Fibroblast of pulmonary artery (primary cell): ENCODE results near the gene WDFY3.
"Not testable (repeated sequence)": the region's sequence is repeated elsewhere in the genome, so short reads cannot be mapped to it uniquely, and the experiment has no call there.

ENCODE experiments used
- DNase-seq: peaks from one replicate; pipeline ENCODE4 v3.0.0-alpha.2; 2010; ENCODE audit warnings: low read depth
- H3K4me3 ChIP-seq: replicated peaks from 2 replicates; pipeline ENCODE4 v1.5.1; 2011; ENCODE audit warnings: low read depth, mild to moderate bottlenecking, control low read depth, low read length, moderate library complexity
- CTCF ChIP-seq: IDR thresholded peaks from 2 replicates; pipeline ENCODE4 v1.5.1; 2011; ENCODE audit warnings: mild to moderate bottlenecking, control low read depth, low read length, inconsistent platforms; ENCODE audit errors: missing control alignments

The WDFY3 gene

GRCh38 chr4:84666439-84666838, 300.1 kb downstream of the WDFY3 start:
- no peak for DNase-seq
- H3K4me3 ChIP-seq = no peak overlapping the region
- TF ChIP-seq CTCF = no peak

- not testable (repeated sequence) for DNase-seq, H3K4me3 ChIP-seq
Observed at GRCh38 chr4:84664767-84665166, 301.7 kb downstream of the WDFY3 start.

DNA sequence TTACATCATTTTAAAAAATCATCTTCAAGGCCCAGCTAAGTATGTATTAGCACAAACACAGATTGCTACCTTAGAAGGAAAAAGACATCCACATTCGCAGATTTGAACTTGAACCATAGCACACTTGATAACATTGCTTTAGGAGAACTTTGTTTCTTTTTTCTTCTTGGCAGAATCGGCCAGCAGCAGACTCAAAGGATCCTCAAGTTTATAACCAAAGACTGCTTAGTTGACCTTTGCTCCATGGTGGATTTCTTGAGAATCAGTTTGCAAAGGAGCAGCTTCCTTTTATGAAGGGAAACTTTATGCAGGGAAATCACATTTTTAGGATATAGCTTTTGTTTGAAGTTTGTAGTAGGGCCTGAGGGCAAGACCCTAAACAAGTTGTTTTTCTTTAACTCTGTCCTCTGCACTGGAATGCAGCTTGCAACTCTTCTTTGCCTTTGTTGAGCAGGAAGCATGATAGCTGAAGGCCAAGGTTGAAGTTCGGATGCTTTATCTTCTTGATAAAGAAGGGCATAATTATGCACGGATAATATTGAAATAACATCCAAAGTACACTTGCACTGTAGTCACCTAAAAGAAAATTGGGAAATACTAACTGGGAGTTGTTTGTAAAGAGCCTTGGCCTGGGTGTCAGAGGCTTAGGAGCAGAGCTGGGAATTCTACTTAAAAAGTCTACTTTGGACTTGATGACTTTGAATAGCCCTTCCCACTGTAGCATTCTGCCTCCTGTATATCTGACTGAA, 305.1 kb downstream of the WDFY3 start:
- H3K4me3 ChIP-seq = no peak overlapping the region
- no peak for TF ChIP-seq CTCF
- DNase-seq = no peak

GRCh38 chr4:84660606-84661005, 305.9 kb downstream of the WDFY3 start:
- no peak overlapping the region for H3K4me3 ChIP-seq
- DNase-seq = no peak

DNA sequence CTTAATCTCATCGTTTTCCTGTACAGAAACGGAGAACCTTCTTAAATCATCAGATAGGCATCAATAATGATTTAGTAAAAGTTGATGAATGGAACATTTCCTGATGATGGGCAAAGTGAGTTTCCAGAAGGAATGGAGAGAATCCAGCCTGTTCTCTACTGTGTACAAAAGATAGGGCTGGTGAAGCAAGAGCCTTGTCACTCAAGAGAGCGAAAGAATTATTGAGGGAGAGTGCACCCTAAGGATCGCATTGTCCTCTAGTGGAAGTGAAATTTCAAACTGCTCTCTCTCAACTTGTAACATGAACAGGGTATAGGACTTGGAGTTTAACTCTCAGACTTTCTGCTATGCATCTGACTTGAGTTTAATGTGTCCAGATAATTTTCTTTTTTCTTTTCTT, 314.0 kb downstream of the WDFY3 start:
- H3K4me3 ChIP-seq = no peak overlapping the region
- TF ChIP-seq CTCF = no peak
- no peak for DNase-seq

More at GRCh38 chr4:84660606-84661005, 305.9 kb downstream of the WDFY3 start:
- no peak for TF ChIP-seq CTCF

DNA sequence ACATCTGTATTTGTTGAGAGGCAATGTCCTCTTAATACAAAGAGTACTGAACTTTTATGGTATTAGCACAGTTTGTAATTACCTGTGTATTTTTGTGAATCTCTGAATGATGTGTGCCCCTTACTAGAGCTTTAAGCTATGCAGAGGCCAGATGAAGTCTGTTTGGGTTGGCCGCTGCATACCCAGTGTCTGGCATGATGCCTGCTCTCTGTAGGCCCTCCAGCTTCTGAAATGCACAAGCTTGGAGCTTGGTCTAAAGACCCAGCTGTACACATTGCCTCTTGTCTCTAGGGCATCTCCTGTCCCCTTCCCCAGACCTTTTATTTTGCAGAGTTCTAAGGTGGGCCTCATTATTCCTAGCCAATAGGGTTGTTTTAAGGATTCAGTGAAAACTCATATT, 315.0 kb downstream of the WDFY3 start:
- no peak for TF ChIP-seq CTCF
- no peak for DNase-seq
- no peak overlapping the region for H3K4me3 ChIP-seq

DNA sequence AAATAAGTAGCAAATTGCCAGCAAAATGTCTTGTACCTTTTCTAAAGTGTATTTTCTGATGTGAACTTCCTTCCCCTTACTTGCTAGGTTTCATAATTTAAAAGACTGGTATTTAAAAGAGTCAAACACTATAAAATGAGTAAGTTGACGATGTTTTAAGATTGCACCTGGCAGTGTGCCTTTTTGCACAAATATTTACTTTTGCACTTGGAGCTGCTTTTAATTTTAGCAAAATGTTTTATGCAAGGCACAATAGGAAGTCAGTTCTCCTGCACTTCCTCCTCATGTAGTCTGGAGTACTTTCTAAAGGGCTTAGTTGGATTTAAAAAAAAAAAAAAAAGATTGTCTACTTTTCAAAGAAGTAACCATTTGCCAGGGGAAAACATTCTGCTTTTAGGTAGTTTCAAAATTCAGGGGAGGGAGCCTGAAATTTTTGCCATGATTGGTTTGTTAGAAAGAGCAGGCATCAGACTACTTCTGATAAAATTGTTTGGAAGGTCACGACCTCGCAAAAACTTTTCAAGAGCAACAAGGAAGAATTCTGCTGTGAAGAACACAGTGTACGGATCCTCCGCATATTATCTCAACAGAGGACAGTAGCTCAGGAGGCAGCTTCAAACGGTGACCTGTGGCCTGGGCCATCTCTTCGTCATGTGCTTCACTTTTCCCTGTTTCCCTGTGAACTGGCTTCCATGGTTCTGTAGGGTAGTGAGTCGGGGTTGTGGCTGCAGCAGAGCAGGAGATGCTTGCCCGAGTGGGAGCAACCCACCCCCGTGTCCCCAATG, 317.4 kb downstream of the WDFY3 start:
- no peak for TF ChIP-seq CTCF

More for the DNA sequence above, 317.4 kb downstream of the WDFY3 start:
- no peak for DNase-seq
- no peak overlapping the region for H3K4me3 ChIP-seq
